Caco-2 (cell line): ENCODE measurements around the gene ACTN2. TPM values are rescaled to one million over a fixed set of nuclear protein-coding genes. Genes with fewer than 3 reads are reported as not detected.

Experiments
- BruUV-seq: library from RNA; stranded (reverse); fragments of 400-500 nt; replicated peaks from 2 replicates; lab custom pipeline; 2021; lab: Mats Ljungman, UMichigan
- CTCF ChIA-PET: fragments of 300-600 bp; sonication (Branson Sonifier 250); formaldehyde crosslinking; loops from one replicate; lab custom pipeline; 2022; ENCODE audit warnings: antibody characterized with exemption; lab: Charles Lee
- POLR2A ChIA-PET: fragments of 300-600 bp; sonication (Branson Sonifier 250); formaldehyde crosslinking; loops from one replicate; lab custom pipeline; 2022; ENCODE audit warnings: antibody characterized with exemption; lab: Charles Lee
- DNase-seq, 2 experiments: peaks; one replicate each; pipeline versions ENCODE4 v3.0.0 to v3.0.0-alpha.2; 2020 to 2022
- H3K27me3 ChIP-seq: replicated peaks from 2 replicates; pipeline ENCODE4 v1.6.0; 2011; ENCODE audit warnings: low read length; ENCODE audit not compliant: control insufficient read depth, insufficient read depth
- H3K36me3 ChIP-seq: 2 replicates; pipeline ENCODE4 v1.5.1; 2011; ENCODE audit warnings: low read length; ENCODE audit not compliant: control insufficient read depth, insufficient read depth
- H3K4me1 ChIP-seq: fragments of 250-450 bp; sonication (Bioruptor Pico); 2 replicates; pipeline ENCODE4 v1.5.1; 2020; ENCODE audit warnings: mild to moderate bottlenecking
- H3K4me3 ChIP-seq: 2 replicates; pipeline ENCODE4 v1.5.1; 2011; ENCODE audit warnings: low read depth, mild to moderate bottlenecking, control low read depth, low read length
- H3K9me3 ChIP-seq: fragments of 250-450 bp; sonication (Bioruptor Pico); 2 replicates; pipeline ENCODE4 v1.5.1; 2020; ENCODE audit warnings: mild to moderate bottlenecking, moderate library complexity
- H3K27ac Mint-ChIP-seq: one replicate; pipeline ENCODE4 v1.8.0; 2022; ENCODE audit warnings: mixed read lengths; ENCODE audit not compliant: unreplicated experiment
- H3K27me3 Mint-ChIP-seq: one replicate; pipeline ENCODE4 v1.8.0; 2022; ENCODE audit warnings: mixed read lengths; ENCODE audit not compliant: insufficient read depth, unreplicated experiment
- H3K36me3 Mint-ChIP-seq: one replicate; pipeline ENCODE4 v1.8.0; 2022; ENCODE audit warnings: mild to moderate bottlenecking, mixed read lengths; ENCODE audit not compliant: insufficient read depth, unreplicated experiment
- H3K4me1 Mint-ChIP-seq: one replicate; pipeline ENCODE4 v1.8.0; 2022; ENCODE audit warnings: low read depth, mixed read lengths; ENCODE audit not compliant: unreplicated experiment
- H3K4me3 Mint-ChIP-seq: one replicate; pipeline ENCODE4 v1.8.0; 2022; ENCODE audit warnings: mild to moderate bottlenecking, moderate library complexity, mixed read lengths; ENCODE audit not compliant: unreplicated experiment
- H3K9me3 Mint-ChIP-seq: one replicate; pipeline ENCODE4 v1.8.0; 2022; ENCODE audit warnings: mixed read lengths; ENCODE audit not compliant: unreplicated experiment
- intact Hi-C: fragments of 100-400 bp; cut with micrococcal nuclease; formaldehyde crosslinking; loops from one replicate; pipeline ENCODE4 v1.10.0; 2022; ENCODE audit not compliant: unreplicated experiment
- total RNA-seq: library from RNA; stranded (reverse); gene quantifications from 2 replicates; pipeline ENCODE4 v1.2.3, GENCODE V29; 2022
- TF ChIP-seq, protein P1 (sequence below), 2 experiments: fragments of 200-600 bp in 1 of 2; IDR thresholded peaks; 1 replicate in 1 of 2; 2 replicates in 1 of 2; pipeline versions ENCODE4 v1.5.1 to v1.8.0; 2011 to 2022; ENCODE audit warnings: antibody characterized with exemption in 1 of 2, control low read depth in 1 of 2, inconsistent platforms in 1 of 2, low read depth in 1 of 2, low read length in 1 of 2, mild to moderate bottlenecking in 1 of 2, moderate library complexity in 1 of 2; ENCODE audit not compliant: insufficient read depth in 1 of 2, severe bottlenecking in 1 of 2, unreplicated experiment in 1 of 2

ACTN2 gene
- total RNA-seq, 1 experiment from 2014 or later, result not detected

DNA sequence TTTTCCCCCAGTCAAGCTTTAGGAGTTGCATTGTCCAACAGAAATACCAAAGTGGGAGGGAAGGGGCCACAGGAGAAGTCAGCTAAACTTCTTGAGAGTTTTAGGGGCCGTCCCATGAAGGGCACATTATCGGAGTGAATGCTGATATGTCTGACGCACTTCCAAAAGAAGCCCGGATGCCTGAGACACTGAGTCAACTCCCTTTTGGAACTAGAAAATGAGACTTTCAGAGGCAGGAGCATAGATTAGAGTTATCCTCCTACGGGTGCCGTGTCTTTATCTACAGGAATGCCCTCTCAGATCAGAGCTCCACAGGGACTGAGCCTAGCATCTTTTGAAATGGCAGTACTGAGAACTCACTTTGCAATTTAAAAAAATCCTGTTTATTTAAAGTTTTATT is 13.1 kb downstream of the ACTN2 start:
- no TSS peak for BruUV-seq
- POLR2A ChIA-PET, result no interaction called here
- no peaks in the 10 kb centered on the region for H3K9me3 Mint-ChIP-seq

DNA sequence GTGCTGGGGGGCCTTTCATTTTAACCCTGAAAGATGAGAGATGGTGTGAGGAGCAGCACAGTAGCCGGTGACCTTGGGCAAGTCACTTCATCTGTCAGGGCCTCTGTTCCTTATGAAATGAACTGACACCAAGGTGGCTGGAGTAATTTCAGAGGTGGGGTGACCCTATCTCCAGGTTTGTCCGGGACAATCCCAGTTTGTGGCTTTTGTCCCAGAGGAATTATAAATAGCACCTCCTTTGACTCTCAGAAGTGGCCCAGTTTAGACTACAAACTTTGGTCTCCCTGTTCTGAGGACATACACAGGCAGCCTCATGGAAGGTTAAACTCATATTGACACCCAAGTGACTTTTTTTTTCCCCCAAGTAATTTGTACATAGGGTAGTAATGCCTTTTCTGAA is 14.6 kb downstream of the ACTN2 start:
- Mint-ChIP-seq H3K36me3 (no peaks in the 10 kb centered on the region), H3K4me3 (no peak overlapping the region), H3K27me3 (peaks cover 7% of the 10 kb centered on the region), H3K27ac (no peak overlapping the region), H3K4me1 (no peaks in the 10 kb centered on the region), H3K9me3 (no peaks in the 10 kb centered on the region)
- TF ChIP-seq, protein P1, sequence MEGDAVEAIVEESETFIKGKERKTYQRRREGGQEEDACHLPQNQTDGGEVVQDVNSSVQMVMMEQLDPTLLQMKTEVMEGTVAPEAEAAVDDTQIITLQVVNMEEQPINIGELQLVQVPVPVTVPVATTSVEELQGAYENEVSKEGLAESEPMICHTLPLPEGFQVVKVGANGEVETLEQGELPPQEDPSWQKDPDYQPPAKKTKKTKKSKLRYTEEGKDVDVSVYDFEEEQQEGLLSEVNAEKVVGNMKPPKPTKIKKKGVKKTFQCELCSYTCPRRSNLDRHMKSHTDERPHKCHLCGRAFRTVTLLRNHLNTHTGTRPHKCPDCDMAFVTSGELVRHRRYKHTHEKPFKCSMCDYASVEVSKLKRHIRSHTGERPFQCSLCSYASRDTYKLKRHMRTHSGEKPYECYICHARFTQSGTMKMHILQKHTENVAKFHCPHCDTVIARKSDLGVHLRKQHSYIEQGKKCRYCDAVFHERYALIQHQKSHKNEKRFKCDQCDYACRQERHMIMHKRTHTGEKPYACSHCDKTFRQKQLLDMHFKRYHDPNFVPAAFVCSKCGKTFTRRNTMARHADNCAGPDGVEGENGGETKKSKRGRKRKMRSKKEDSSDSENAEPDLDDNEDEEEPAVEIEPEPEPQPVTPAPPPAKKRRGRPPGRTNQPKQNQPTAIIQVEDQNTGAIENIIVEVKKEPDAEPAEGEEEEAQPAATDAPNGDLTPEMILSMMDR (IDR thresholded peaks at IDR 0.05; ENCODE audit: insufficient read depth in 1 of 2, low read depth in 1 of 2, low read length in 1 of 2, severe bottlenecking in 1 of 2, unreplicated experiment in 1 of 2), result no peak
- H3K9me3 ChIP-seq, result no peaks in the 10 kb centered on the region
- no peaks in the 10 kb centered on the region for H3K36me3 ChIP-seq
- DNase-seq, result no peak
- H3K27me3 ChIP-seq, result no peaks in the 10 kb centered on the region
- BruUV-seq, result no TSS peak
- no peak overlapping the region for H3K4me3 ChIP-seq
- ChIA-PET POLR2A (no interaction called here), CTCF (no interaction called here)
- no peaks in the 10 kb centered on the region for H3K4me1 ChIP-seq
- intact Hi-C loops, result no loop called here

More for the DNA sequence above, 13.1 kb downstream of the ACTN2 start:
- no peak overlapping the region for H3K4me3 Mint-ChIP-seq
- H3K27me3 Mint-ChIP-seq, result peaks cover 4% of the 10 kb centered on the region
- H3K4me3 ChIP-seq, result no peak overlapping the region
- no peaks in the 10 kb centered on the region for H3K4me1 ChIP-seq
- intact Hi-C loops, result no loop called here
- no peaks in the 10 kb centered on the region for H3K36me3 ChIP-seq
- H3K27me3 ChIP-seq, result no peaks in the 10 kb centered on the region
- H3K27ac Mint-ChIP-seq, result no peak overlapping the region
- no peaks in the 10 kb centered on the region for H3K4me1 Mint-ChIP-seq
- no peaks in the 10 kb centered on the region for H3K36me3 Mint-ChIP-seq
- H3K9me3 ChIP-seq, result no peaks in the 10 kb centered on the region
- no peak for DNase-seq
- CTCF ChIA-PET, result no interaction called here
- TF ChIP-seq, protein P1 (IDR thresholded peaks at IDR 0.05; ENCODE audit: insufficient read depth in 1 of 2, low read depth in 1 of 2, low read length in 1 of 2, severe bottlenecking in 1 of 2, unreplicated experiment in 1 of 2), result no peak

- no peak overlapping the region for H3K4me3 Mint-ChIP-seq
- TF ChIP-seq, protein P1 (IDR thresholded peaks at IDR 0.05; ENCODE audit: insufficient read depth in 1 of 2, low read depth in 1 of 2, low read length in 1 of 2, severe bottlenecking in 1 of 2, unreplicated experiment in 1 of 2), result no peak
- no TSS peak for BruUV-seq
Measured at GRCh38 chr1:236701782-236702181, 15.5 kb downstream of the ACTN2 start.

More at GRCh38 chr1:236701782-236702181, 15.5 kb downstream of the ACTN2 start:
- H3K9me3 ChIP-seq, result no peaks in the 10 kb centered on the region
- H3K36me3 ChIP-seq, result no peaks in the 10 kb centered on the region
- Mint-ChIP-seq H3K4me1 (no peaks in the 10 kb centered on the region), H3K27me3 (peaks cover 7% of the 10 kb centered on the region), H3K9me3 (no peaks in the 10 kb centered on the region), H3K36me3 (no peaks in the 10 kb centered on the region), H3K27ac (no peak overlapping the region)
- H3K4me1 ChIP-seq, result no peaks in the 10 kb centered on the region
- H3K27me3 ChIP-seq, result no peaks in the 10 kb centered on the region
- POLR2A ChIA-PET, result no interaction called here
- no peak for DNase-seq
- intact Hi-C loops, result no loop called here
- no peak overlapping the region for H3K4me3 ChIP-seq
- CTCF ChIA-PET, result no interaction called here
